TTC549 (cell line): Measurements from ENCODE around the gene DHRS13.
"Not testable (repeated sequence)": the region's sequence is repeated elsewhere in the genome, so short reads cannot be mapped to it uniquely, and the experiment has no call there.

Experiments used
- FAIRE-seq: peaks from 2 replicates; lab custom pipeline; 2012; peaks lifted over from hg19 to GRCh38; lab: Jason Lieb, UNC

Gene DHRS13

DNA sequence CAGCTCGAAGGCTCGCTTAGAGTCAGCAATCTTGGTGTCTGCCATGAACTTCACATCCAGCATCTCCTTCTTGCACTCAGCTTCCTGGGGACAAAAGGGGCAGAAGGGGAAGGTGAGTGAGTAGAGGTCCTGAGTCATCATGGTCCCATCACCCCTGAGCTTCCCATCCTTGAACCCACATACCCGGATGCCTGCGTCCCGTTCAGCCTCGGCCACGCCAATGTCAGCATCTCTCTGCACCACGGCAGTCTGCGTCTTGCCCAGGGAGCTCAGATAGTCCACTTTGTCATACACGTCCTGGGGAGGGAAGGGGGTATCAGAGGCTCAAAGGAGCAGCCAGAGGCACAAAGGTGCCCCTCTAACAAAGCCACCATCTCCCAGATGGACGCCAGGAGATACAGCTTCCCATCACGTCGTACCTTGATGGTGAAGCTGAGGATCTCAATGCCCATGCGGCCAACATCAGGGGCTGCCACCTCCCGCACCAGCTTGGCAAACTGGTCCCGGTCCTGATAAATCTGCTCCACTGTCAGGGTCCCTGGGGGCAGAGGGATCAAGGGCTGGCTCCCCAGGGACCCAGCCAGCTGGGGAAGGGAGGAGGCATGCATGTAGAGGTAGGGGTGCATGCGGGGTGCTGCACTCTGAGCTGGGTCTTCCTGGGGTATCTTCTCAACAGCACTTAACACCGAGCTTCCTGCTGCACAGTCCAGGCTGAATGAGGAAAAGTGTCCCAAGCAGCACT is 20.6 kb downstream of the DHRS13 start:
- no peak for FAIRE-seq

DNA sequence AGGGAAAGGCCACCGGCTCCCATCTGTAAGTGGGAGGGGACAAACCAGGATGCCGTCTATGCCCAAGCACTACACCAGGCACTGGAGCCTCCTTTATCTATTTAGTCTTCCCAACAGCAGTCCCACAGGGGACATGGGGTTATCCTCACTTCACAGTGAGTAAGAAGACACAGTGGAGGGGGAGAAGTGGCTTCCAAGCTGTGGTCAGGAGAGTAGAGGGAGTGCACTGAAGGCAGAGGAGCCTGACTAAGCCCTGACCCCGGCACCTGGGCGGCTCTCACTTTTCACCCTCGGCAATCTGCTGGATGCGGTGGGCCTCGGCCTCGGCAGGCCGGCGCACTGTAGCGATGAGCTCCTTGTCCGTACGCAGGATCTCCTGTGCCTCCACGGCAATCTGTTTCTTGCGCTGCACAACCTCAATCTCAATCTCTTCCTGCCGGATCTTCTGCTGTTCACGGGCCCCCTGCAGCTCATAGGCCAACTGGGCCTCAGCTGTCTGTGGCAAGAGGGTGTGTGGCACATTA is 21.3 kb downstream of the DHRS13 start:
- no peak for FAIRE-seq

DNA sequence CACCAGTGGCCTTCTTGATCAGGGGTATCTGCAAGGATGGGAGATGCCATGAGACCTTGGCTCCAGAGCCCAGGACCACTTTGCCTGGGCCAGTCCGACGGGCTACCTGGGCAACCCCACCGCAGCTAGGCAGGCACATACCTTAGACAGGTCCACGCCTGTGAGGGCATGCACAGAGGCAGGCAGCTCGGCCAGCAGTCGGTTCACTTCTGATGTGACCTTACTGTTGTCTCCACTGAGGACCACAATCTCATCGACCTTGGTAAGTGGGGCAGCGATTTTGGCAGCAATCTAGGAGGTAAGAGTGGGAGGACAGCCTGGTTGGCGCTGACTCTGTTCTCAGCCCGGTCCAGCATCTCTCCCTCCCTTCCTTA is 22.3 kb downstream of the DHRS13 start:
- no peak for FAIRE-seq

DNA sequence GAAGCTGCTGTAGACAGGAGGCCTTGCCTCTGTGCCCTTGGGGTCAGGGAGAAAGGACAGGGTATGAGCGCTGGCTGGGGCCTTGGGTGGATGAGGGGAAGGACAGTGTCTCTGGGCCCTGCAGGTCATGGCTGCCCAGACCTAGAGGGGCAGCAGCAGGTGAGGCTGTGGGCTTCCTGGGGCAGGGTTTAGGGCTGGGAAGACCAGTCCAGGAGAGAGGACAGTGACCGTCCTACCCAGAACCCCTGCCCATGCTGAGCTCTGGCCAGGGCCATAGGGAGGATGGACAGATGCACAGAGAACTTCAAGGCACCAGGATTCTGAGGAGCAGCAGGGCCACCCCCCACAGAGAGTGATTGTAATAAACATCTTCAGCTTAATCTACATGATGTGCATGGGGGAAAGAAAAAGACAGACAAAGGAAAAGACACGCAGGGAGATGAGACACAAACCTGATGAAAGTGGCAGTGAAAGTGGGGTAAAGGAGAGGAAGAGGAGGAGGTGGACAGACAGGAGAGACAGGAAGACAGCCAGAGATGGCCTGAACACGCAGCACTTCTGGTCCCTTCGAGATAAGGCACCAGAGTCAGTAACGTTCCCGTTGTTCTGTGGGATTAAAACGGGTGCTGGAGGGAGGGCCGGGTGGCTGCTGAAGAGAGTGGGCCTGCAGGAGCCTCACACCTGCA is 22.9 kb downstream of the DHRS13 start:
- FAIRE-seq, result no peak

DNA sequence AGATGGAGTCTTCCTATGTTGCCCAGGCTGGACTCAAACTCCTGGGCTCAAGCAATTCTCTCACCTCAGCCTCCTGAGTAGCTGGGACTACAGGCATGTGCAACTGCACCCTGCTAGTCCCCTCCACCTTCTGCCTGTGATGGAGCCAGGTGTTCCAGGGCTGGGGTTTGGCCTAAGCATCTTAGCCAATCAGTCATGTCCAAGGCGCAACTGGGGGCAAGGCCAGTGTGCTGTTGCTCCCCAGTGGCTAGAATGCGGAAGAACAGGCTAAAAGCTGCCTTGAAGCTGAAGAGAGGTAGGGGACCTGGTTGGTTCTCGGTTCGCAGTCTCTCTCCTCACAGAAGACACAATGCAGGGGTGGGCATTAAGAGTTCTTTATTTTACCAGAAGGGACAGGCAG is 23.9 kb downstream of the DHRS13 start:
- no peak for FAIRE-seq

DNA sequence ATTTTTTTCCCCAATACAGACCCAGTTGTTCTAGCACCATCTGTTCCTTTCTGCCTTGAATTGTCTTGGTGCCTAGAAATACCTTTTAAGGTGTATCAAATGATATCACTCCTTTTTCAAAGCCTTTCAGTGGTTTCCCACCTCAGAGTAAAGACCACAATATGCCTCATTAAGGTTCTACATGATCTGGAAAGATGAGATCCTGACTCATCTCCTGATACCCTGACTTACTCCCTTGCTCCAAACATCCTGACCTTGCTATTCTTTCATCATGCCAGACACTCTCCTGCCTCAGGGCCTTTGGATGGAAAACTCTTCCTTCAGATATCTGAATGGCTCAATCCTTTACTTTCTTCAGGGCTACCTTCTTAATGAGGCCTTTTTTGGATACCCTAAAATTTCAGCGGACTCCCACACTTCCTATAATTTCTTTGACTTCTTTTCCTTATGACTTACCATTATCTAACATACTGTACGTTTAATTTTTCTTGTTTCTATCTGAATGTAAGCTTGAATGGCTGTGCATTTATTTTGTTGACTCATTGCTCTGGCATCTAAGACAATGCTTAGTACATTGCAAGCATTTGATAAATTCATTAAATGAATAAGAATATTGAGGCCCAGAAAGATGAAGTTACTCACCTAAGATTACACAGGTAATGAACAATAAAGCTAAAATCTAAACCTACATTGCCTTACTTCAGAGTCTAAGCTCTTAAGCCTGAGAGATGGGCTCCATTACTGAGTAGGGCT is 24.5 kb downstream of the DHRS13 start:
- no peak for FAIRE-seq

DNA sequence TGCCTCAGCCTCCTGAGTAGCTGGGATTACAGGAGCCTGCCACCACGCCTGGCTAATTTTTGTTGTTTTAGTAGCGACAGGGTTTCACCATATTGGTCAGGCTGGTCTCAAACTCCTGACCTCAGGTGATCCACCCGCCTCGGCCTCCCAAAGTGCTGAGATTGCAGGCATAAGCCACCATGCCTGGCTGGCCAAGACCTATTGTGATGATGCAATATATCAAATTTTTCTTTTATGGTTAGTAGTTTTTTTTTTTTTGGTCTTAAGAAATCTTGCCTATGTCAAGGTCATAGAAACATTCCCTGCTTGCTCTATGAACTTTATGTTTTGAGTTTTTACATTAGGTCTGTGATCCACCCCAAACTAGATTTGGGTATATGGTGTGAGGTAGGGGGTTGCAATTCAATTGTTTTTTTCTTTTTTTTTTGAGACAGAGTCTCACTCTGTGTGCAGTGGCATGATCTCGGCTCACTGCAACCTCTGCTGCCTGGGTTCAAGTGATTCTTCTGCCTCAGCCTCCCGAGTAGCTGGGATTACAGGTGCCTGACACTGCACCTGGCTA is 25.6 kb downstream of the DHRS13 start:
- not testable (repeated sequence) for FAIRE-seq

DNA sequence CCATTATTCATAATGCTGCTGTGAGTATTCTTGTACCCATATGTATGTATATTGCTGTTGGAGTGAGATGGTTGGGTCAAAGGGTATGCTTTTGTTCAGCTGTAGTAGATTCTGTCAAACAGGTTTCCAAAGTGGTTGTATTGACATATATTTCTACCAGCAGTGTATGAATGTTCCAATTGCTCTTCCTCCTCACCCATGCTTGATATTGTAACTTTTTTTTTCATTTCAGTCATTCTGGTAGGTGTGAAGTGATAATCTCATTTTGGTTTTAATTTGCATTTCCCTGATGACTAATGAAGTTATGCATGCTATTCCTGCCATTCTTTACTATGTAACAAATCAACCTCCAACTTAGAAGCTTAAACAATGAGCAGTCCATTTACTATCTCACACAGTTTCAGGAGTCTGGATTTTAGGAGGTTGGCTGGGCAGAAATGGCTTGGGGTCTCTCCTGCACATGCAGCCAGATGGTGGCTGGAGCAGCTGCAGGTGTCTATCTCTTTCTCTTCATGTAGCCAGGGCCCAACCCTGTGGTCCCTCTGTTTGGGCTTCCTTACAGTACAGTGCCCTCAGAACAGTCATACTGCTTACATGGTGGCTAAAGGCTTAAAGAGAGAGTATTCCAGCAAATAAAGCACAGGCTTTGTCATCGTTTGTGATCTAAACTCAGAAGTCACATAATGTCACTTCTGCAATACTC is 26.9 kb downstream of the DHRS13 start:
- no peak for FAIRE-seq

DNA sequence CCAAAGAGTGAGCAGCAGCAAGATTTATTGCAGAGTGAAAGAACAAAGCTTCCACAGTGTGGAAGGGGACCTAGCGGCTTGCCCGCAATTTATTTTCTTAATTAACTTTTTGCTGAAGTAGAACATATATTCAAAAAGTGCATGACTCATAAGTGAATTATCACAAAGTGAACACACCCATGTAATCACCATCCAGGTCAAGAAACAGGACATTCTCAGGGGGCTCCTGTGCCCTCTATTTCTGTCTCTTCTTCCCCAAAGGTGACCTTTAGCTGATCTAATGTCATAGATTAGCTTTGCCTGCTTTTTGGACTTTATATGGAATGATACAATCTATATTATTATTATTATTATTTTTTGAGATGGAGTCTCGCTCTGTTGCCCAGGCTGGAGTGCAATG is 28.1 kb downstream of the DHRS13 start:
- no peak for FAIRE-seq

DNA sequence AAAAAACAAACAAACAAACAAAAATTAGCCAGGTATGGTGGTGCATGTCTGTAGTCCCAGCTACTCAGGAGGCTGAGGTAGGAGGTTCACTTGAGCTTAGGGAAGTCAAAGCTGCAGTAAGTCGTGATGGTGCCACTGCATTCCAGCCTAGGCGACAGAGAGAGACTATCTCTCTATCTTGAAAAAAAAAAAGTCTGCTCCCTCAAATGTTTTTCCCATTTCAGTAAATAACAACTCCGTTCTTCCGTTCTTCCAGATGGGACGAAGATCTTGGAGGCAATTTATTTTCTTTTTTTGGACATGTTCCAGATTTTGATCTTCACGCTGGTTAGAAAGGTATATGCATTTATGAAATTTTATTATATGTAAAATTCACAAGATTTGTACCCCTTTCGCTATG is 29.0 kb downstream of the DHRS13 start:
- FAIRE-seq, result no peak

DNA sequence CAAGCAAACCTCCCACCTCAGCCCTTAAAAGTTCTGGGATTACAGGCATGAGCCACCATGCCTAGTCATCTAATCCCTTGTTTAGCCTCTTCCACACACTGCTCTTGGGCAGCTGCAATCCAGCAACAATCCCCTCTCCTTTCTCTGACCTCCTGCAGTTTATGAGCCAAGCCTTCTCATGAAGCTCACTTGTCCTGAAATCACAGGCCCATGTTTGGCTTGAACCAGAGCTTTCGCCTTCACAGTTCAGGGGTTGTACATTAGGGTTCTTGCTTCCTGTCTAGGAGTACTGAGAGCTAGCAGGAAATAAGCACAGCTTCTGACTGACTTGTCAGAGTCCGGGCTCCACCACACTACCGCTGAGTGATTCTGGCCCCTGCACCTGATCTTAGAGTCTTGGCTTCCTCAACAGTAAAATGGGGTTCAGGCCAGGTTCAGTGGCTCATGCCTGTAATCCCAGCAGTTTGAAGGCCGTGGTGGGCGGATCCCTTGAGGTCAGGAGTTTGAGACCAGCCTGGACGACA is 31.8 kb downstream of the DHRS13 start:
- no peak for FAIRE-seq

DNA sequence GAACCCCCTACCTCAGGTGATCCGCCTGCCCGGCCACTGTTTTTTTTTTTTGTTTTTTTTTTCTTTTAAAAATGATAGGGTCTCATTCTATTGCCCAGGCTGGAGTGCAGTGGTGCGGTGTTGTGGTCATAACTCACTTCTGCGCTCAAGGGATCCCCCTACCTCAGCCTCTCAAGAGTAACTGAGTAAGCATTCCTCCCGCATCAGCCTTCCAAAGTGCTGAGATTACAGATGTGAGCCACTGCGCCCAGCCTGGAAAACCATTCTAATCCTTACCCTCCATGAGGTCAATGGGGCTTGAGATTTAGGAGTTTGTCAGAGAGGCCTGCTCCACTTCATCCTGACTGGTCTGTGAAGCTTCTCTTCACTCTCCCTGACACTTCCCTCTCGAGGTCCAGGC is 35.6 kb downstream of the DHRS13 start:
- no peak for FAIRE-seq

DNA sequence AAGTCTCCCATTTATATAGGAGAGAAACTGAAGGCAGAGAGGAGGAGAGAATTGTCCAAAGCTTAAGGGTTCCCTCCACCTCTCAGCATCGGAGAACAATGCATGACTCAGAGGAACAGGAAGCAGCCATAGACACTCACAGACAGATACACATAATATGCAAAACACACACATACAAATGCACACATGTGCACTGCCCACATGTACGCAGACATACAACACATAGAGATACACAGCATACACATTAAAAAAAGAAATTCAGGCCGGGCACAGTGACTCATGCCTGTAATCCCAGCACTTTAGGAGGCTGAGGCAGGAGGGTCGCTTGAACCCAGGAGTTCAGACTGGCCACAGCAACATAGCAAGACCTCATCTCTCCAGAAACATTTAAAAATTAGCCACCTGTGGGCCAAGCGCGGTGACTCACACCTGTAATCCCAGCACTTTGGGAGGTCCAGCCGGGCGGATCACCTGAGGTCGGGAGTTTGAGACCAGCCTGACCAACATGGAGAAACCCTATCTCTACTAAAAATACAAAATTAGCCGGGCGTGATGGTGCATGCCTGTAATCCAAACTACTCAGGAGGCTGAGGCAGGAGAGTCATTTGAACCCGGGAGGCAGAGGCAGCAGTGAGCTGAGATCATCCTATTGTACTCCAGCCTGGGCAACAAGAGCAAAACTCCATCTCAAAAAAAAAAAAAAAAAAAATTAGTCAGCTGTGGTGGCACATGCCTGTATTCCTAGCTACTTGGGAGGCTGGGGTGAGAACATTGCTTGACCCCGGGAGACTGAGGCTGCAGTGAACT is 36.7 kb downstream of the DHRS13 start:
- FAIRE-seq, result no peak

DNA sequence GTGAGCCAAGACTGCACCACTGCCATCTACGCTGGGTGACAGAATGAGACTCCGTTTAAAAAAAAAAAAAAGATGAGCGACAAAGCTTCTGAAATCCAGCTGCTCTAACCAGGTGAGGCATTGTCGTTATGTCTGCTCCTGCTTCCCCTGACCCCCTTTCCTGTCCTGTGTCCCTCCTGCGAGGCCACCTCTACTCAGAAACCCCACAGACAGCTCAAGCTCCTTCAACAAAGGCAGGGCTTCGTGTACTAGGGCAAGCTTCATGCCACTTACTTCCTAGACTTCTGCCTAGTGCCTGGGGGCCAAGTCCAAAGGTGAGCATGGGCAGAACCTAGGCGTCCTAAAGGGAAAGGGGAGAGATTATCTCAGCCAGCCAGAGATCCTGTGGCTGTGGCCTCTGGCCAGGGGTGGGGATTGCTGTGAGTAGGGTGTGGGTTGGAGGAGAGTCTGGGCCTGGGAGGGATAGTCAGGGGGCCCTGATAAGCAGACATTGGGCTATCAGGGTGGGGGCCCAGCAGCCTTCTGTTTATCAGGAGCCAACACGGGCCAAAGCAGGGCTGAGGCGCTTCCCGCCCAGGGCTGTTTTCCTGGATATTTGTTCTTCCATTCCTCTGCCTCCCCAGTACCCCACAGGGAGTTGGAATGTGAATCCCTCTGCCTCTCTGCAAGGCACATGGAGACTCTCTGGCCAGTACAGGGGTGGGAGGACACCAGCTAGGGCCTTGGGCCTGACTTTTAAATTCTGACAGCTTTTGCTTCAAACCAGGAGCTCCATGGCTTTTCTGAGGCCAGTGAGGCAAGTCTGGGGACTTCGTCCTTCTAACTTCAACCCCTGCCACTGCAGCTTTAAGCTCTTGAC is 37.7 kb downstream of the DHRS13 start:
- FAIRE-seq, result no peak

DNA sequence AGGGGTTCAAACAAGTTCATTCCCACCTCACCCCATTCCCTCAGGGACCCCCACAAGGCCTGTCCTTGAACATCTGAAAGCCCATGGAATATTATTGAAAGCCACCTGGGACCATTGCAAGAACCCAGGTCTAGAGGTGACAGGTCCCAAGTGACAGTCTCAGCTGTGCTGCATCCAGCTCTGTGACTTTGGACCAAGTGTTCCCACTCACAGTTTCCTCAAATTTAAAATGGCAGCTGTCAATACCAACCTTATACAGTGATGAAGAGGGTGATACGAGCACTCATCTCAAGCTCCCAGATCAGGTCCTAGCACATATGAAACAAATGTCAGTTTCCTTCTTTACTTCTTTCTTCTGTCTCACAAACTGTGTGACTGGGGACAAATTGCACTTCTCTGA is 38.9 kb downstream of the DHRS13 start:
- FAIRE-seq, result no peak

DNA sequence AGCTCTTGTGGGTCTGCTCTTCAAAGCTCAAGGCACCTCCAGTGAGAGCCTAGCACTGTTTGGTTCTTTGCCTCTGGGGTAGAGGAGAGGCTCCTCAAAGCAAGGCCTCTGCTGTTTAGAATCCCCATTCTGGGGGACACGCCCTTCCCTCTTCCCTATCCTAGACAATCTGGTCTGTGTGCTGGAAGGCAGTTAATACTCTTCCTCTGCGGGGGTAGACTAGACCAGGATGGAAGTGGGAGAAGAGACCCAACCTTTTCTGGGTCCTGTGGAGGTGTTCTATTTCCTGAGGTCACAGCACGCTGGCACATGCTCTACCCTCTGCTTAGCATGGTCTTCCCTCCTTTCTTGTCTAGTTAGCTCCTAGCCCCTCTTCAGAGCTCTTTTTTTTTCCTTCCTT is 40.3 kb downstream of the DHRS13 start:
- FAIRE-seq, result no peak

DNA sequence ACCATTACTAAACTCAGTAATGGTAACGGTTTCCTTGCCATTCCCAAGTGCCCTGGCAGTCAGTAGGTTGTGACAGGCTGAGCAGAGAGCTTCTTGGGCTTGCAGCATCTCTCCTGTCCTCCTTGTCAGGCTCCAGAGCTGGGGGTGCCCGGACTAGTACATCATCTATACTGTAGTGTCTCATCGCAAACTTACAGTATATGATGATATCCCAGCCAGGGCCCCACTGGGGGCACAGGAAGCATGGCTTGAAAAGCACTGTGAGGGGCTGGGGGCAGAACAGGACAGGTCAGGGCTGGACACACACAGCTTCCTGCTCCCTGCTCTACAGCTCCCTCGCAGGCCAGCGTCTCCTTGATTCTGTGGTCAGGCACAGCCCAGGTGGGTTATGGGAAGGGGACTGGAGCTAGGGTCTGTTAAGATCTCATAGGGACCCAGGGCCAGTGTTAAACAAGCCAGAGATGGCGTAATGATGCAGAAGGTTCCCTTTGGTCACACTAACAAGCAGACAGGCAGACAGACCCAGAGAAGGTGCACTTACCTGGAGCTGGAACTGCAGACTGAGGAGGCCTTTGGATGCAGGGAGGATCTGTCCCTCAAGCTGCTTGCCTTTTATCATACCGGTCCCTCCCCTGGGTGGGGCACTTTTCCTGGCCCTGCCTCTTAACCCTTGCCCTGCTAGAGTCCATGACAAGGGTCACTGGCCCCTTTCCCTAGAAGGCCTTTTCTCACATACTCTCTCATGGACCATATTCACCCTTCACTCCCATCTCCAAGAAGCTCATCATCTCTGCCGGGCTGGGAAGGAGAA is 41.3 kb downstream of the DHRS13 start:
- FAIRE-seq, result no peak

DNA sequence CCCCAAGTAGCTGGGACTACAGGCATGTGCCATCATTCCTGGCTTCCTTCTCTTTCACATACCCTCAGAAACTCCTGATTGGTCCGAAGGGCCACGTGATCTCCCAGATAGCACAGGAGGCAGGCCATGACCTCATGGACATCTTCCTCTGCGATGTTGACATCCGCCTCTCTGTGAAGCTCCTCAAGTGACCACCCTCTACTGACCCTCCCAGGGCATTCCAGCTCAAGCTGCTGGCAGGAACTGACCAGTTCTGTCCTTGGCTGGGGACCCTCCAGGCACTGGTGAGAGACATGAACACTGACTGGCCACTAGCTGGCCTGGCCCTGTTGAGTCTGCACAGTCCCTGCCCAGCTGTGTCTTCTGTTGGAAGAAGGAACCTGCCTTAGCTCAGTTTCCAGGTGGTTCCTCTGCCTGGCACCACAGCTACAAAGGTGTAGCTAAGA is 42.5 kb downstream of the DHRS13 start:
- no peak for FAIRE-seq

DNA sequence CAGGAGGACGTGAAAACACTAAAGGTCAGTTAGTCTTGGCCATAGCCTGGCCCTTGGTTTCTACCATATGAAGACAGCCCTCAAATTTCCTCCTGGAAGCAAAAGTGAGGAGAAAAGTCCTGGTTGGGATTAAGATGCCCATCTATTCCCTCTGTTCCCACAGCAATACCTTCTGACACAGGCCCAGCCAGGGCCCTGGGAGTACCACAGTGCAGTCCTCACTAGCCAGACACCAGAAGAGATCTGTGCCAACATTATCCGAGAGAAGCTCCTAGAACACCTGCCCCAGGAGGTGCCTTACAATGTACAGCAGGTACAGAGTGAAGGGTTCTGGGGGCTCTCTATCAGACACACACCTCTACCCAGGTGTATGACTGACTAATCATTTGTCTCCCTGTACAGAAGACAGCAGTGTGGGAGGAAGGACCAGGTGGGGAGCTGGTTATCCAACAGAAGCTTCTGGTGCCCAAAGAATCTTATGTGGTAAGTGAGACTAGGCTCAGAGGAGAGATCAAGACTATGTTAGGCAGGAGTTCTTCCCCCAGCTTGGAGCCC is 44.0 kb downstream of the DHRS13 start:
- no peak for FAIRE-seq
